Cardiac muscle cell (in vitro differentiated cells and primary cell): ENCODE data around the gene TOX4. TPM values are rescaled to one million over a fixed set of nuclear protein-coding genes. Genes with fewer than 3 reads are reported as not detected.

Experiments
- DNase-seq, 2 donors: peaks; one replicate each; pipeline versions ENCODE4 v3.0.0 to v3.0.0-alpha.2; 2010 to 2017; ENCODE audit warnings: low read depth in 1 of 2, low spot score in 1 of 2
- H3K27ac ChIP-seq: fragments of 200-600 bp; sonication (generic); 2 replicates; pipeline ENCODE4 v1.5.1; 2016
- H3K27me3 ChIP-seq: fragments of 200-600 bp; sonication (generic); 2 replicates; pipeline ENCODE4 v1.6.0; 2016; ENCODE audit warnings: control low read depth
- H3K36me3 ChIP-seq: fragments of 200-600 bp; sonication (generic); 2 replicates; pipeline ENCODE4 v1.5.1; 2016; ENCODE audit warnings: control low read depth
- H3K4me1 ChIP-seq: fragments of 200-600 bp; sonication (generic); 2 replicates; pipeline ENCODE4 v1.8.1; 2017; ENCODE audit warnings: low read depth, mild to moderate bottlenecking, mixed run types
- H3K4me3 ChIP-seq: fragments of 200-600 bp; sonication (generic); 2 replicates; pipeline ENCODE4 v1.5.1; 2016; ENCODE audit warnings: mild to moderate bottlenecking
- H3K9me3 ChIP-seq: fragments of 200-600 bp; sonication (generic); 2 replicates; pipeline ENCODE4 v1.5.1; 2017; ENCODE audit warnings: low read depth, mild to moderate bottlenecking, control low read depth
- CTCF ChIP-seq: IDR thresholded peaks from 2 replicates; pipeline ENCODE4 v1.5.1; 2012; ENCODE audit warnings: low read depth, mild to moderate bottlenecking, low read length
- polyA plus RNA-seq: library from polyadenylated mRNA; unstranded; fragments of >200 nt; fragmentation: Nextera tagmentation; extraction: Ambion mirVana; gene quantifications from 2 replicates; pipeline ENCODE4 v1.2.1, GENCODE V29; 2016
- total RNA-seq: library from RNA; depleted of rRNA; stranded (reverse); fragments of >200 nt; gene quantifications from 2 replicates; pipeline ENCODE4 v1.2.3, GENCODE V29; 2016

TOX4 gene
- total and polyA plus RNA-seq, 2 experiments from 2014 or later, result 34.3 to 42.3 TPM

GRCh38 chr14:21467616-21468015, 9.4 kb upstream of the TOX4 start:
- H3K27me3 ChIP-seq, result no peaks in the 10 kb centered on the region
- DNase-seq, result peak in 1 of 2 donors; percentile 91
- no peak overlapping the region for H3K4me3 ChIP-seq
- no peaks in the 10 kb centered on the region for H3K9me3 ChIP-seq
- H3K36me3 ChIP-seq, result peaks cover 34% of the 10 kb centered on the region
- H3K27ac ChIP-seq, result no peak overlapping the region
- no peak for TF ChIP-seq CTCF
- no peaks in the 10 kb centered on the region for H3K4me1 ChIP-seq

- Histone ChIP-seq H3K4me1 (peaks cover 10% of the 10 kb centered on the region), H3K27me3 (no peaks in the 10 kb centered on the region), H3K36me3 (peaks cover 10% of the 10 kb centered on the region), H3K4me3 (peak overlapping the region; percentile 94), H3K9me3 (no peaks in the 10 kb centered on the region), H3K27ac (peak overlapping the region; percentile 77)
- no peak for TF ChIP-seq CTCF
- no peak for DNase-seq
Measured at GRCh38 chr14:21475767-21476522, 1.1 kb upstream of the TOX4 start.

GRCh38 chr14:21476523-21476924, 471 bp upstream of the TOX4 start:
- H3K36me3 ChIP-seq, result peaks cover 11% of the 10 kb centered on the region
- DNase-seq, result no peak
- peak overlapping the region; percentile 77 for H3K27ac ChIP-seq
- H3K9me3 ChIP-seq, result no peaks in the 10 kb centered on the region
- H3K4me3 ChIP-seq, result peak overlapping the region; percentile 94
- H3K4me1 ChIP-seq, result peaks cover 10% of the 10 kb centered on the region
- no peak for TF ChIP-seq CTCF
- no peaks in the 10 kb centered on the region for H3K27me3 ChIP-seq

- Histone ChIP-seq H3K27me3 (no peaks in the 10 kb centered on the region), H3K4me1 (no peaks in the 10 kb centered on the region), H3K36me3 (peaks cover 41% of the 10 kb centered on the region), H3K4me3 (no peak overlapping the region), H3K9me3 (no peaks in the 10 kb centered on the region), H3K27ac (no peak overlapping the region)
- peak in 1 of 2 donors; percentile 74 for DNase-seq
- no peak for TF ChIP-seq CTCF
Measured at GRCh38 chr14:21486640-21487087, 9.7 kb downstream of the TOX4 start.

GRCh38 chr14:21494902-21495762, 18.1 kb downstream of the TOX4 start:
- no peaks in the 10 kb centered on the region for H3K4me1 ChIP-seq
- TF ChIP-seq CTCF, result no peak
- peak in 1 of 2 donors; percentile 52 for DNase-seq
- no peak overlapping the region for H3K4me3 ChIP-seq
- peaks cover 75% of the 10 kb centered on the region for H3K36me3 ChIP-seq
- H3K9me3 ChIP-seq, result no peaks in the 10 kb centered on the region
- no peaks in the 10 kb centered on the region for H3K27me3 ChIP-seq
- H3K27ac ChIP-seq, result no peak overlapping the region
